Endothelial cell of umbilical vein (primary cell): Measurements from ENCODE around the gene TGFBI. TPM values are rescaled to one million over a fixed set of nuclear protein-coding genes. Genes with fewer than 3 reads are reported as not detected.

ENCODE experiments used
- BruUV-seq: library from RNA; stranded (reverse); fragments of 400-500 nt; replicated peaks from 2 replicates; lab custom pipeline; 2021; lab: Mats Ljungman, UMichigan
- CTCF ChIA-PET: fragments of 300-600, 350-600 bp; sonication (Branson Sonifier 250); formaldehyde crosslinking; loops from one replicate; lab custom pipeline; 2021; ENCODE audit warnings: antibody characterized with exemption, inconsistent platforms; lab: Charles Lee
- POLR2A ChIA-PET: fragments of 300-600, 350-600 bp; sonication (Branson Sonifier 250); formaldehyde crosslinking; loops from one replicate; lab custom pipeline; 2021; ENCODE audit warnings: antibody characterized with exemption, inconsistent platforms; lab: Charles Lee
- DNase-seq: peaks from one replicate; pipeline ENCODE4 v3.0.0-alpha.2; 2011; ENCODE audit warnings: low read depth, low spot score
- FAIRE-seq: peaks from 2 replicates; lab custom pipeline; 2011; peaks lifted over from hg19 to GRCh38; lab: Jason Lieb, UNC
- H2AFZ ChIP-seq: 2 replicates; pipeline ENCODE4 v1.6.0; 2012; ENCODE audit warnings: low read depth, low read length, control low read depth, inconsistent platforms
- H3K27ac ChIP-seq: 2 replicates; pipeline ENCODE4 v1.5.1; 2011; ENCODE audit warnings: low read depth, mild to moderate bottlenecking, control low read depth, low read length, moderate library complexity; ENCODE audit not compliant: insufficient read depth
- H3K27me3 ChIP-seq, 2 experiments: 2 replicates each; pipeline versions ENCODE4 v1.6.0 to v1.6.1; 2011; ENCODE audit warnings: low read length in 2 of 2, mixed read lengths in 1 of 2; ENCODE audit not compliant: control insufficient read depth in 2 of 2, insufficient read depth in 2 of 2
- H3K36me3 ChIP-seq, 2 experiments: 2 replicates in 1 of 2; 3 replicates in 1 of 2; pipeline ENCODE4 v1.5.1; 2011; ENCODE audit warnings: low read length in 2 of 2, mild to moderate bottlenecking in 1 of 2, moderate library complexity in 1 of 2; ENCODE audit not compliant: control insufficient read depth in 2 of 2, insufficient read depth in 2 of 2; ENCODE audit errors: extremely low read depth in 1 of 2
- H3K4me1 ChIP-seq: 3 replicates; pipeline ENCODE4 v1.5.1; 2011; ENCODE audit warnings: mild to moderate bottlenecking, low read length; ENCODE audit not compliant: control insufficient read depth, insufficient read depth; ENCODE audit errors: extremely low read depth
- H3K4me2 ChIP-seq: 2 replicates; pipeline ENCODE4 v1.6.1; 2011; ENCODE audit warnings: low read length, control low read depth, mixed read lengths; ENCODE audit not compliant: insufficient read depth
- H3K4me3 ChIP-seq, 3 experiments: fragments of 200-600 bp in 1 of 3; sonication (generic), shearing (Covaris generic) in 1 of 3; replicated peaks in 1 of 3; 2 replicates each; pipeline ENCODE4 v1.5.1; 2011 to 2016; ENCODE audit warnings: control low read depth in 3 of 3, low read length in 3 of 3, mild to moderate bottlenecking in 2 of 3, inconsistent platforms in 1 of 3, low read depth in 1 of 3, moderate library complexity in 1 of 3; ENCODE audit not compliant: insufficient read depth in 1 of 3
- H3K79me2 ChIP-seq: 2 replicates; pipeline ENCODE4 v1.6.0; 2012; ENCODE audit warnings: low read length, inconsistent platforms; ENCODE audit not compliant: control insufficient read depth, insufficient read depth
- H3K9ac ChIP-seq: replicated peaks from 2 replicates; pipeline ENCODE3; 2011; ENCODE audit warnings: low read length, control low read depth; ENCODE audit not compliant: insufficient read depth; ENCODE audit errors: extremely low read depth
- H3K9me1 ChIP-seq: replicated peaks from 3 replicates; pipeline ENCODE4 v1.6.0; 2011; ENCODE audit warnings: mild to moderate bottlenecking, low read length; ENCODE audit not compliant: control insufficient read depth, insufficient read depth; ENCODE audit errors: extremely low read depth
- H3K9me3 ChIP-seq: replicated peaks from 2 replicates; pipeline ENCODE4 v1.5.1; 2012; ENCODE audit warnings: low read length, inconsistent platforms; ENCODE audit not compliant: control insufficient read depth, insufficient read depth
- H4K20me1 ChIP-seq: replicated peaks from 2 replicates; pipeline ENCODE3; 2011; ENCODE audit warnings: mild to moderate bottlenecking, low read length; ENCODE audit not compliant: control insufficient read depth, insufficient read depth; ENCODE audit errors: extremely low read depth
- CTCF ChIP-seq, 2 donors: IDR thresholded peaks; 1 replicate in 1 of 2; 2 replicates in 1 of 2; pipeline ENCODE4 v1.5.1; 2011; ENCODE audit warnings: low read length in 2 of 2, mild to moderate bottlenecking in 2 of 2, moderate library complexity in 2 of 2, control low read depth in 1 of 2, inconsistent platforms in 1 of 2, low read depth in 1 of 2; ENCODE audit not compliant: insufficient read depth in 1 of 2; ENCODE audit errors: extremely low read depth in 1 of 2
- EZH2 ChIP-seq: IDR thresholded peaks from 2 replicates; pipeline ENCODE4 v1.6.1; 2012; ENCODE audit warnings: borderline replicate concordance, low read depth, mild to moderate bottlenecking, moderate library complexity, low read length, inconsistent platforms; ENCODE audit not compliant: severe bottlenecking
- FOS ChIP-seq: IDR thresholded peaks from 2 replicates; pipeline ENCODE4 v1.6.1; 2011; ENCODE audit warnings: mild to moderate bottlenecking, low read length, moderate library complexity, borderline replicate concordance; ENCODE audit not compliant: insufficient read depth
- GATA2 ChIP-seq: IDR thresholded peaks from 2 replicates; pipeline ENCODE4 v1.7.0; 2011; ENCODE audit warnings: low read depth, mild to moderate bottlenecking, moderate library complexity, mixed read lengths, low read length; ENCODE audit not compliant: insufficient read length, insufficient read depth
- JUN ChIP-seq: IDR thresholded peaks from 2 replicates; pipeline ENCODE4 v1.6.1; 2011; ENCODE audit warnings: borderline replicate concordance, low read depth; ENCODE audit not compliant: insufficient read length, insufficient read depth
- MAX ChIP-seq: IDR thresholded peaks from 2 replicates; pipeline ENCODE4 v1.6.1; 2011; ENCODE audit not compliant: insufficient read depth, insufficient read length
- MYC ChIP-seq: IDR thresholded peaks from one replicate; pipeline ENCODE4 v1.6.1; 2011; ENCODE audit warnings: mild to moderate bottlenecking, low read depth, low read length
- POLR2A ChIP-seq: IDR thresholded peaks from 2 replicates; pipeline ENCODE4 v1.6.1; 2012; ENCODE audit warnings: low read depth, mild to moderate bottlenecking, control low read depth, low read length
- POLR2AphosphoS5 ChIP-seq: IDR thresholded peaks from 2 replicates; pipeline ENCODE4 v1.6.1; 2012; ENCODE audit warnings: low read depth, mild to moderate bottlenecking, control low read depth, low read length, moderate library complexity; ENCODE audit not compliant: insufficient read depth
- dilution Hi-C: fragments of 300-500 bp; cut with MboI; formaldehyde crosslinking; loops from one replicate; pipeline ENCODE4 v1.15.0; 2019; ENCODE audit warnings: low sequenced_read_pairs; ENCODE audit not compliant: extremely low pct_ligation_motif_present
- intact Hi-C: fragments of 100-400 bp; cut with micrococcal nuclease; formaldehyde crosslinking; loops from one replicate; pipeline ENCODE4 v1.10.0; 2022
- polyA plus RNA-seq, 4 experiments: library from polyadenylated mRNA; depleted of rRNA in 3 of 4; stranded (reverse) in 3 of 4; unstranded in 1 of 4; fragments of >200 nt; gene quantifications; 2 replicates each; pipeline versions ENCODE4 v1.2.1 to v1.2.3, GENCODE V29; 2011 to 2012; ENCODE audit warnings: missing spikeins in 1 of 4
- total RNA-seq: library from RNA; stranded (reverse); gene quantifications from 2 replicates; pipeline ENCODE4 v1.2.3, GENCODE V29; 2021

Gene TGFBI
- total and polyA plus RNA-seq, 2 donors (not counting 3 experiments of a cell fraction or from before 2014, with no cell fraction given): 6.5 to 18.9 TPM

- intact Hi-C loops: no loop called here
- FAIRE-seq (no peak), DNase-seq (no peak)
- Histone ChIP-seq H3K9ac (no peak overlapping the region), H3K4me1 (peaks cover 19% of the 10 kb centered on the region), H3K36me3 (no peaks in the 10 kb centered on the region), H3K27me3 (no peaks in the 10 kb centered on the region), H3K27ac (no peak overlapping the region), H3K9me1 (no peaks in the 10 kb centered on the region), H3K9me3 (no peaks in the 10 kb centered on the region), H4K20me1 (no peaks in the 10 kb centered on the region), H2AFZ (no peak overlapping the region), H3K4me2 (no peak overlapping the region), H3K4me3 (no peak overlapping the region), H3K79me2 (no peaks in the 10 kb centered on the region)
- dilution Hi-C loops: no loop called here
- CTCF ChIA-PET: no interaction called here
- no peak for TF ChIP-seq FOS
- no peak for TF ChIP-seq MAX
- TF ChIP-seq EZH2: no peak
- TF ChIP-seq CTCF (IDR thresholded peaks at IDR 0.05; ENCODE audit: extremely low read depth in 1 of 2, insufficient read depth in 1 of 2, low read depth in 1 of 2, low read length in 2 of 2): no peak
- TF ChIP-seq MYC: no peak
- no peak for TF ChIP-seq POLR2AphosphoS5
- TF ChIP-seq JUN: no peak
- TF ChIP-seq GATA2: no peak
- no peak for TF ChIP-seq POLR2A
- POLR2A ChIA-PET: no interaction called here
- no TSS peak for BruUV-seq
Measured at GRCh38 chr5:136047858-136048257, 19.1 kb downstream of the TGFBI start.
